ENCODE measurements around the gene MPPED1.

Gene MPPED1

GRCh38 chr22:43442386-43443151 lies 30.8 kb downstream of the MPPED1 start:
- H3K27ac ChIP-seq, result no peak overlapping the region
- TF ChIP-seq CTCF (conservative IDR thresholded peaks at IDR 0.05) (no peak), ZFX (IDR thresholded peaks at IDR 0.05) (no peak)

- no peak overlapping the region for H3K27ac ChIP-seq
- TF ChIP-seq ZFX (IDR thresholded peaks at IDR 0.05) (no peak), CTCF (conservative IDR thresholded peaks at IDR 0.05) (no peak)
Observed at GRCh38 chr22:43443152-43443471, 31.3 kb downstream of the MPPED1 start.

- TF ChIP-seq CTCF (conservative IDR thresholded peaks at IDR 0.05), result no peak
- TF ChIP-seq ZFX (IDR thresholded peaks at IDR 0.05), result no peak
- no peak overlapping the region for H3K27ac ChIP-seq
Observed at GRCh38 chr22:43446037-43446803, 34.4 kb downstream of the MPPED1 start.

GRCh38 chr22:43446916-43447315 lies 35.1 kb downstream of the MPPED1 start:
- H3K27ac ChIP-seq, result no peak overlapping the region
- TF ChIP-seq CTCF (conservative IDR thresholded peaks at IDR 0.05) (no peak; the same call in 1 of the 2 replicates), ZFX (IDR thresholded peaks at IDR 0.05) (no peak)

GRCh38 chr22:43447380-43447779 lies 35.6 kb downstream of the MPPED1 start:
- H3K27ac ChIP-seq, result no peak overlapping the region
- TF ChIP-seq CTCF (conservative IDR thresholded peaks at IDR 0.05), result no peak
- TF ChIP-seq ZFX (IDR thresholded peaks at IDR 0.05), result no peak

- TF ChIP-seq CTCF (conservative IDR thresholded peaks at IDR 0.05) (no peak), ZFX (IDR thresholded peaks at IDR 0.05) (no peak)
- no peak overlapping the region for H3K27ac ChIP-seq
Observed at GRCh38 chr22:43448048-43448447, 36.2 kb downstream of the MPPED1 start.

GRCh38 chr22:43449205-43449830 lies 37.5 kb downstream of the MPPED1 start:
- no peak overlapping the region for H3K27ac ChIP-seq
- no peak for TF ChIP-seq CTCF (conservative IDR thresholded peaks at IDR 0.05)
- no peak for TF ChIP-seq ZFX (IDR thresholded peaks at IDR 0.05)

Measured in C4-2B (cell line).